ENCODE results near the gene C1orf226.
A peak's percentile ranks its signal among the peaks of the same experiment; 100 is the strongest.
"Not testable (repeated sequence)": the region's sequence is repeated elsewhere in the genome, so short reads cannot be mapped to it uniquely, and the experiment has no call there.

Gene C1orf226

GRCh38 chr1:162381383-162381782 lies at the start of gene C1orf226:
Gene C1orf226 (plus strand): TSS chr1:162381728. CDS start chr1:162381902, 174 bp downstream.
- no peak for DNase-seq
- in situ Hi-C loops (cut with HindIII; ENCODE audit: low pct_ligation_motif_present, low pct_unique_long_range_greater_than_20kb, low sequenced_read_pairs), result no loop called here

- in situ Hi-C loops (cut with HindIII; ENCODE audit: low pct_ligation_motif_present, low pct_unique_long_range_greater_than_20kb, low sequenced_read_pairs), result no loop called here
- no peak for DNase-seq
These were observed 47.5 kb upstream of the C1orf226 start for GRCh38 chr1:162333991-162334390.

GRCh38 chr1:162335126-162335525 lies 46.4 kb upstream of the C1orf226 start:
- in situ Hi-C loops (cut with HindIII; ENCODE audit: low pct_ligation_motif_present, low pct_unique_long_range_greater_than_20kb, low sequenced_read_pairs), result no loop called here
- no peak for DNase-seq

- DNase-seq, result no peak
- in situ Hi-C loops (cut with HindIII; ENCODE audit: low pct_ligation_motif_present, low pct_unique_long_range_greater_than_20kb, low sequenced_read_pairs), result no loop called here
These were observed 44.8 kb upstream of the C1orf226 start for GRCh38 chr1:162336621-162337285.

GRCh38 chr1:162342452-162342983 lies 39.0 kb upstream of the C1orf226 start:
- in situ Hi-C loops (cut with HindIII; ENCODE audit: low pct_ligation_motif_present, low pct_unique_long_range_greater_than_20kb, low sequenced_read_pairs), result no loop called here
- no peak for DNase-seq

- in situ Hi-C loops (cut with HindIII; ENCODE audit: low pct_ligation_motif_present, low pct_unique_long_range_greater_than_20kb, low sequenced_read_pairs), result no loop called here
- DNase-seq, result no peak
These were observed 38.1 kb upstream of the C1orf226 start for GRCh38 chr1:162343470-162343869.

- in situ Hi-C loops (cut with HindIII; ENCODE audit: low pct_ligation_motif_present, low pct_unique_long_range_greater_than_20kb, low sequenced_read_pairs), result no loop called here
- no peak for DNase-seq
These were observed 34.2 kb upstream of the C1orf226 start for GRCh38 chr1:162347281-162347680.

GRCh38 chr1:162349635-162350330 lies 31.7 kb upstream of the C1orf226 start:
- DNase-seq, result peak; percentile 66

GRCh38 chr1:162351246-162351842 lies 30.2 kb upstream of the C1orf226 start:
- in situ Hi-C loops (cut with HindIII; ENCODE audit: low pct_ligation_motif_present, low pct_unique_long_range_greater_than_20kb, low sequenced_read_pairs), result no loop called here
- DNase-seq, result no peak

More at GRCh38 chr1:162349635-162350330, 31.7 kb upstream of the C1orf226 start:
- in situ Hi-C loops (cut with HindIII; ENCODE audit: low pct_ligation_motif_present, low pct_unique_long_range_greater_than_20kb, low sequenced_read_pairs), result no loop called here

GRCh38 chr1:162351874-162352273 lies 29.7 kb upstream of the C1orf226 start:
- DNase-seq; in situ Hi-C loops (cut with HindIII; ENCODE audit: low pct_ligation_motif_present, low pct_unique_long_range_greater_than_20kb, low sequenced_read_pairs): not testable (repeated sequence)

GRCh38 chr1:162353078-162353477 lies 28.4 kb upstream of the C1orf226 start:
- no peak for DNase-seq
- in situ Hi-C loops (cut with HindIII; ENCODE audit: low pct_ligation_motif_present, low pct_unique_long_range_greater_than_20kb, low sequenced_read_pairs), result no loop called here

GRCh38 chr1:162353702-162354101 lies 27.8 kb upstream of the C1orf226 start:
- in situ Hi-C loops (cut with HindIII; ENCODE audit: low pct_ligation_motif_present, low pct_unique_long_range_greater_than_20kb, low sequenced_read_pairs), result no loop called here
- no peak for DNase-seq

- in situ Hi-C loops (cut with HindIII; ENCODE audit: low pct_ligation_motif_present, low pct_unique_long_range_greater_than_20kb, low sequenced_read_pairs), result no loop called here
- DNase-seq, result peak; percentile 62
These were observed 23.8 kb upstream of the C1orf226 start for GRCh38 chr1:162357681-162358266.

- in situ Hi-C loops (cut with HindIII; ENCODE audit: low pct_ligation_motif_present, low pct_unique_long_range_greater_than_20kb, low sequenced_read_pairs), result no loop called here
- no peak for DNase-seq
These were observed 22.6 kb upstream of the C1orf226 start for GRCh38 chr1:162358928-162359327.

- in situ Hi-C loops (cut with HindIII; ENCODE audit: low pct_ligation_motif_present, low pct_unique_long_range_greater_than_20kb, low sequenced_read_pairs), result no loop called here
- DNase-seq, result no peak
These were observed 21.8 kb upstream of the C1orf226 start for GRCh38 chr1:162359523-162360236.

GRCh38 chr1:162360237-162360873 lies 21.2 kb upstream of the C1orf226 start:
- DNase-seq, result no peak
- in situ Hi-C loops (cut with HindIII; ENCODE audit: low pct_ligation_motif_present, low pct_unique_long_range_greater_than_20kb, low sequenced_read_pairs), result no loop called here

- in situ Hi-C loops (cut with HindIII; ENCODE audit: low pct_ligation_motif_present, low pct_unique_long_range_greater_than_20kb, low sequenced_read_pairs), result no loop called here
These were observed 20.7 kb upstream of the C1orf226 start for GRCh38 chr1:162360874-162361260.

GRCh38 chr1:162361349-162361748 lies 20.2 kb upstream of the C1orf226 start:
- DNase-seq, result no peak

More at GRCh38 chr1:162360874-162361260, 20.7 kb upstream of the C1orf226 start:
- no peak for DNase-seq

More at GRCh38 chr1:162361349-162361748, 20.2 kb upstream of the C1orf226 start:
- in situ Hi-C loops (cut with HindIII; ENCODE audit: low pct_ligation_motif_present, low pct_unique_long_range_greater_than_20kb, low sequenced_read_pairs), result no loop called here

Data from ACHN (cell line).